GM19099 (cell line): ENCODE data around the gene SLC2A4RG.

Experiments
- POLR2A ChIP-seq: IDR thresholded peaks from 3 replicates; pipeline ENCODE4 v1.6.1; 2011; ENCODE audit warnings: low read depth; ENCODE audit not compliant: insufficient read length; ENCODE audit errors: extremely low read depth

Gene SLC2A4RG

DNA sequence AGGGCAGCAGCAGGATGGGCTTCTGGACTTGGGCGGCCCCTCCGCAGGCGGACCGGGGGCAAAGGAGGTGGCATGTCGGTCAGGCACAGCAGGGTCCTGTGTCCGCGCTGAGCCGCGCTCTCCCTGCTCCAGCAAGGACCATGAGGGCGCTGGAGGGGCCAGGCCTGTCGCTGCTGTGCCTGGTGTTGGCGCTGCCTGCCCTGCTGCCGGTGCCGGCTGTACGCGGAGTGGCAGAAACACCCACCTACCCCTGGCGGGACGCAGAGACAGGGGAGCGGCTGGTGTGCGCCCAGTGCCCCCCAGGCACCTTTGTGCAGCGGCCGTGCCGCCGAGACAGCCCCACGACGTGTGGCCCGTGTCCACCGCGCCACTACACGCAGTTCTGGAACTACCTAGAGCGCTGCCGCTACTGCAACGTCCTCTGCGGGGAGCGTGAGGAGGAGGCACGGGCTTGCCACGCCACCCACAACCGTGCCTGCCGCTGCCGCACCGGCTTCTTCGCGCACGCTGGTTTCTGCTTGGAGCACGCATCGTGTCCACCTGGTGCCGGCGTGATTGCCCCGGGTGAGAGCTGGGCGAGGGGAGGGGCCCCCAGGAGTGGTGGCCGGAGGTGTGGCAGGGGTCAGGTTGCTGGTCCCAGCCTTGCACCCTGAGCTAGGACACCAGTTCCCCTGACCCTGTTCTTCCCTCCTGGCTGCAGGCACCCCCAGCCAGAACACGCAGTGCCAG lies 42.8 kb upstream of the SLC2A4RG start, which contains the start of gene TNFRSF6B:
Gene TNFRSF6B, plus strand, starts transcription at position 25 of the 729 bp plus-strand sequence. Its CDS starts 116 bp downstream, at position 141.
- peak; percentile 3 for TF ChIP-seq POLR2A

DNA sequence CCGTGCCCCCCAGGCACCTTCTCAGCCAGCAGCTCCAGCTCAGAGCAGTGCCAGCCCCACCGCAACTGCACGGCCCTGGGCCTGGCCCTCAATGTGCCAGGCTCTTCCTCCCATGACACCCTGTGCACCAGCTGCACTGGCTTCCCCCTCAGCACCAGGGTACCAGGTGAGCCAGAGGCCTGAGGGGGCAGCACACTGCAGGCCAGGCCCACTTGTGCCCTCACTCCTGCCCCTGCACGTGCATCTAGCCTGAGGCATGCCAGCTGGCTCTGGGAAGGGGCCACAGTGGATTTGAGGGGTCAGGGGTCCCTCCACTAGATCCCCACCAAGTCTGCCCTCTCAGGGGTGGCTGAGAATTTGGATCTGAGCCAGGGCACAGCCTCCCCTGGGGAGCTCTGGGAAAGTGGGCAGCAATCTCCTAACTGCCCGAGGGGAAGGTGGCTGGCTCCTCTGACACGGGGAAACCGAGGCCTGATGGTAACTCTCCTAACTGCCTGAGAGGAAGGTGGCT lies 42.2 kb upstream of the SLC2A4RG start:
- no peak for TF ChIP-seq POLR2A

DNA sequence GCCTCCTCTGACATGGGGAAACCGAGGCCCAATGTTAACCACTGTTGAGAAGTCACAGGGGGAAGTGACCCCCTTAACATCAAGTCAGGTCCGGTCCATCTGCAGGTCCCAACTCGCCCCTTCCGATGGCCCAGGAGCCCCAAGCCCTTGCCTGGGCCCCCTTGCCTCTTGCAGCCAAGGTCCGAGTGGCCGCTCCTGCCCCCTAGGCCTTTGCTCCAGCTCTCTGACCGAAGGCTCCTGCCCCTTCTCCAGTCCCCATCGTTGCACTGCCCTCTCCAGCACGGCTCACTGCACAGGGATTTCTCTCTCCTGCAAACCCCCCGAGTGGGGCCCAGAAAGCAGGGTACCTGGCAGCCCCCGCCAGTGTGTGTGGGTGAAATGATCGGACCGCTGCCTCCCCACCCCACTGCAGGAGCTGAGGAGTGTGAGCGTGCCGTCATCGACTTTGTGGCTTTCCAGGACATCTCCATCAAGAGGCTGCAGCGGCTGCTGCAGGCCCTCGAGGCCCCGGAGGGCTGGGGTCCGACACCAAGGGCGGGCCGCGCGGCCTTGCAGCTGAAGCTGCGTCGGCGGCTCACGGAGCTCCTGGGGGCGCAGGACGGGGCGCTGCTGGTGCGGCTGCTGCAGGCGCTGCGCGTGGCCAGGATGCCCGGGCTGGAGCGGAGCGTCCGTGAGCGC lies 41.6 kb upstream of the SLC2A4RG start:
- peak; percentile 22 for TF ChIP-seq POLR2A

DNA sequence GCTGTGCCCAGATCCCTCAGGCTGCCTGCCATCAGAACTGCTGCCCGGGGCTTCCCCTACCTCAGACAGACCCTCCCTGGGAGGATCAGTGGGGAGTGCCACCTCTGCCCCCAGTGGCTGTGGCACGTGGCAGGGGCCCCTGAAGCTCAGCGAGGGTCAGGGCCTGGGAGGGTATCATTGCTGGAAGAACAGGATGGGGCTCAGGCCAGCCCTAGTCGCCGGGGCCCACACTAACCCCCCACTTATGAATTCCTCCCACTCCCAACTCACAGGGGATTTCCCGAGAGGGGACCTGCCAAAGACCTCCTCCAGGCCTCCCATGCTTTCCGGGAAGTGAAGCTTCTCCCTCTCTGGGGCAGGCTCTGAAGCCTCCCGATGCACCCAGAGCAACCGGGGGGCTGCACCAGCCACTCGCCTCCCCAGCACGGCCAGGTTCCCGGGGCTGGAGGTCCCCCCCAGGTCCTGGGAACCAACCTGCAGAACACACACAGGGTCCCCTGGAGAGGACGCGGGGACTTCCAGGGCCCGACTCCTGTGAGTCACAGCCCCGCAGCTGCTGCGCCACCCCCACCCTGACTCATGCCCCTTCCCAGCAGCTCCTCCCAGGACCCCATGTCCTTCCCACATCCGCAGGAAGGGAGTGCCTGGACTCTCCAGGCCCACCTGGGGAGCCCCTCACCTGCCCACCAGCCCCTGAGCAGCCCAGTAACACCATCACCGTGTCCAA lies 40.7 kb upstream of the SLC2A4RG start:
- TF ChIP-seq POLR2A = no peak

DNA sequence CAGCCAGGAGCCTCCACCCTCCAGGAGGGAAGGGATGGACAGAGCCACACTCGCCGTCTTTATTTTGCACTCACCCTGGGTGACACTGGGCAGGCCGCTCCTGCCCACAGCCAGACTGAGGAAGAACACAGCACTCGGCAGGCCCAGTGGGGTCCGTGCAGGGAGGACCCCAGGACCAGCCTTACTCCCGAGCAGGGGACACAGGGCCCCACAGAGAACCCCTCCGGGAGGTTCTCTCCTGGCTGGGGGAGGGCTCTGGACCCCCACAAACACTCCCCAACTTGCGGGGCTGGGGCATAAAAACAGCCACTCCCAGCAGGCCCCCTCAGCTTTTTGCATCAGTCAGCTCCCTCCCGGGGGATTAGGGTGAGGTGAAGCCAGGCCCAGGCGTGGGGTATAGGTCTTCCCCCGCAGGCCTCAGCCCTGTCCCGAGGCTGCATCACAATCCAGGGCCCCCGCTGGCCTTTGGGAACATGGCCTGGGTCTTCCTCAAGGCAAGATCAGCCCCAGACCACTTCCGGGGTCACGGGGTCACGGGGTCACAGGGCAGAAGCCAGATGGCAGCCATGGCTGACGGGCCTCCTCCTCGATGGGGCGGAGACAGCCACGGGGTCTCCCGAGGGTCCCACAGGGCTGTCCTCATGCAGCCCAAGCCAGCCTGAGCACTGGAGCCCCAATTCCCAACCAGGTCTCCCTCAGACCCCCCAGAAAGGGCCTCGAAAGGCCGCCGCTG lies 39.9 kb upstream of the SLC2A4RG start:
- no peak for TF ChIP-seq POLR2A

DNA sequence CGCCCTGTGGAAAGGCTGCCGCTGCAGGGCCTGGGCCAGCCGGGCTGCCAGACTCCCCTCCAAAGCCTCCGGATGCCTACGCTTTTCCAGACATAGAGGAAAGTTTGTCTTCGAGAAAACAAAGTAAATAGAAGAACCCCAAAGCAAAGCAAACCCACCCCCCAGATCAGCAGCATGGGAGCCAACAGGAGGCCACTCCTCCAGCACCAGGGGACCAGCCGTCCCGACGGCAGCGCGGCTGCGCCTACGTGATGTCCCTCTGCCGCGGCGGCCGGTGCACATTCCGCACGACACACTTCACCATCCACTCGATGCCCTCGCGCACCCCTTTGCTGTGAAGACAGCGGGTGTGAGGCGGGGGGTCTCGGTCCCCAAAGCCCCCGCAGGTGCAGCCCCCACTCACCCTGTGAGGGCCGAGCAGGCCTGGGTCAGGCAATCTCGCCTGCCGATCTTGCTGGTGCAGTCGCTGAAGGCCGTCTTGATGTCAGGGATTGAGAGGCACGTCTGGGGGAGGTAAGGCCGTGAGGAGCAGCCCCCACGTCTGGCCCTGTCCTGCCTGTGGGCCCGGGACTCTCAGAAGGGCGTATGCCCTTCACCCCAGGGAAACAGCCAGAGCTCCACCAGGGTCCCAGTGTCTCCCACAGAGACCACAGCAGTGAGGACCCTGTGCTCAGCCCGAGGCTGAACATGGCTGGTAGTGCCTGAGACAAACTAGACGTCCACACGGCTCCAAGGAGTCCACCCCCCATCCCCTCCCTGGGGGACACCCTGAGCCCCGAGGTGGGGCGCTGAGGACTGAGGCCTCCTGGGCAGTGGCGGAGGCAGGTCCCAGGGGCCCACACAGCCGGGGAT lies 39.2 kb upstream of the SLC2A4RG start:
- peak; percentile 13 for TF ChIP-seq POLR2A

DNA sequence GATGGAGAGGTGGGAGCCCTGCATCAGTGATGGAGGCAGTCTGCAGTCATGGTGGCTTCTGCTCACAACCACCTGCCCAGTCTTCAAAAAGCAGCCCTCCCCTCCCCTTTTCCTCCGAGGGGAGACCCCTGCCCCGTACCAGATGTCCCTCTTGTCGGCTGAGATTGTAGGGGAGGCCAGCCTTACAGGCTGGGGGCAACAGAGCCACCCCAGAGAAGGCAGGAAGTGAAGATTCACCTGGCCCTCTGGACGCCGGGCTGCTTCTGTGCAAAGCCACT lies 38.6 kb upstream of the SLC2A4RG start:
- no peak for TF ChIP-seq POLR2A

DNA sequence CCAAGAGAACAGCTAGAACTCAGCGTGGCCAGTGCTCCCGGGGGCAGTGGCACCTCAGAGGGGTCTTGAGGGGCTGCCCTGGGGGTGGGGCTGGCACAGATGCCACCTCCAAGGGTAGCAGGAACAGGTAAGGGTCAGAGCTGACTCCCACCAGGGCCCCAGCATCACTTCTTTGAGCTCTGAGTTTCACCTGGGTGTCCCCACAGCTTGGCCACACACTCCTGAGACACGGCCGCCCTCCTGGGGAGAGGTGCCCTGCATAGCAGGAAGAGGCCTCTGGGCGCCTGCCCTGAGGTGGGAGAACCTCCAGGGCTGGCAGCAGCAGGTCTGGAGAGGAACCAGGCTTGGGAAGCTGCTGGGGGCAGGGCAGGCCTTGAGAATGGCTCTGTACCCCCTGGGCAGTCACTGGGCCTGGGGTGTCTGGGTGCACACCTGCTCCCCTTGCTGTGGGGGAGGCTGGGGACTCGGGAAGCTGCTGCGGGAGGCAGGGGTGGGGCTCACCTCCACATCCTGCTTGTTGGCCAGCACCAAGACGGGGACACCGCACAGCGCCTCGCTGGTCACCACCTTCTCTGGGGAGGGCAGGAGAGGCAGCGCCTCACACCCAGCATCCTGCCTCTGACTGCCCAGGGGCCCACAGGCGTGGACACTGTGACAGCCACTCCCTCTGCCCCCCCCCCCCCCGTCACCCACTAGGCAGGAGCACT lies 38.1 kb upstream of the SLC2A4RG start:
- no peak for TF ChIP-seq POLR2A

DNA sequence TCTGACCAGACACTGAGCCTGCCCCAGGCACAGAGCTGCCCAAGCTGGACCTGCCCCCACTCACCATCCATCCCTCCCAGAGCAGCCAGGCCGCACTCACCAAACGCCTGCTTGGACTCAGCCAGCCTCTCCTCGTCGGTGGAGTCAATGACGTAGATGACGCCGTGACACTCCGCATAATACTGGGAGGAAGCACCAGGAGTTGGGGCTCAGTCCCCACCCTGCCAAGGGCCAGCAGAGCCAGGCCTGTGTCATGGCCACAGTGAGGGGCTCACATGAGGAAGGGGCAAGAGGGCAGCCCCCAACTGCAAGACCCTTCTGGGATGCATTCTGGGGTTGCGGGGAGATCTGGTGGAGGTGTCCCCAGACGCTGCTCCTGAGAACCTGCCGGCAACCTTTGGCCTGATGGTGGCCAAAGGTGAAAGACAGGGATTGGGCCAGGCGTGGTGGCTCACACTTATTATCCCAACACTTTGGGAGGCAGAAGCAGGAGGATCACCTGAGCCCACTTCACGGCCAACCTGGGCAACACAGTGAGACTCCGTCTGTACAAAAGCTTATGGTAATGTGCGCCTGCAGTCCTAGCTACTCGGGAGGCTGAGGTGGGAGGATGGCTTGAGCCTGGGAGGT lies 37.4 kb upstream of the SLC2A4RG start:
- no peak for TF ChIP-seq POLR2A

DNA sequence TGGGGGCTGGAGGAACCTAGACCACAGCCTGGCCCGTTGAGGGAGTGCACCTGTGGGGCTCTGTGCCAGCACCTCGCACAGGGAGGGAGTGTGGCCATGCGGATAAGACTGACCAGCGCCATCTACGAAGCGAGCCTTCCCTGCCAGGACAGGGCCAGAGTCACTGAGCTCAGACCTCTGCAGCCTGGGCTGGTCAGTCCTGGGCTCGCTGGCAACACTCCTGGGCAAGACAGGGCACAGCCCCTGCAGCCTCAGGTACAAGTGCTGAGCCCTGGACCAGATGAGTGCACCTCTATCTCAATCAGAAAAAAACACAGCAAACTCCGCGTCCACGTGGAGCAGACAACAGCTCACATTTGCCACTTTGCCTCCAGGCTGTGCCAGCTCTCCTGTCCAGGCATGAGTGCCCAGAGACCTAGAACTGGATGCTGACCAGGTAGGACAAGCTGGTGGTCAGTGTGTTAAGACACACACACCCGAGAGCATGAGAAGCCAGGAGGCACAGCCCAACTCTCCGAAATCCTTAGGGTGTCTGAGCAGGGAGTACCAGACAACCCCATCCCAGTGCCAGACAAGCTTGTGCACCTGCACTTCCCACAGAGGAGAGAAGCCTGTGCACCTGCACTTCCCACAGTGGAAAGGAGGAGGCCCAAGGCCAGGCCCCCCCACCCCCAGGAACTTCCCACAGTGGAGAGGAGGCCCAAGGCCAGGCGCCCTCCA lies 36.7 kb upstream of the SLC2A4RG start:
- TF ChIP-seq POLR2A = peak; percentile 12

DNA sequence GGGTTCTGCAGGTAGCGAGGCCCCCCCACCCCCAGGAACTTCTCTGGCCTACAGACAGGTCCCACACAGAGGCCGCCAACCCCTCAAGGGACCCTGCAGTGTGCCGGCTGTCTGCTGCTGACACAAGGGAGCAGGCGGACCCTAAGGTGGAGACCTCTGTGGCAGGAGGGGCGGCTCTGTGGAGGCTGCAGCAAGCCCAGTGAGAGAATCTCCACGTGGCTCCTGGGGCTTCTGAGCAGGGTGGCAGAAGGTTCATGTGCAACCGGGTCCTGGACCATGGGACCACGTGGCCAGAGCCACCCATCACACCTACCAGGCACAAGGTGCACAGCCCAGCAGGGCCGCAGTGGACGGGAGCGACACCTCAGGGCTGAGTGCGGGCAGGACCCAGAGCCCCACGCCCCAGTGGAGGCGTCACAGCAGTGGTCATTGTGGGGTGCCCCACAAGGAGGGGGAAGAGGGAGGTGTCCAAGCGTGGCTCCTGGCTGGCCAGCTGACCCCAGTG lies 36.1 kb upstream of the SLC2A4RG start:
- no peak for TF ChIP-seq POLR2A
